ENCODE data around the gene DUSP21.
"Not testable (repeated sequence)": the region's sequence is repeated elsewhere in the genome, so short reads cannot be mapped to it uniquely, and the experiment has no call there.

The DUSP21 gene

DNA sequence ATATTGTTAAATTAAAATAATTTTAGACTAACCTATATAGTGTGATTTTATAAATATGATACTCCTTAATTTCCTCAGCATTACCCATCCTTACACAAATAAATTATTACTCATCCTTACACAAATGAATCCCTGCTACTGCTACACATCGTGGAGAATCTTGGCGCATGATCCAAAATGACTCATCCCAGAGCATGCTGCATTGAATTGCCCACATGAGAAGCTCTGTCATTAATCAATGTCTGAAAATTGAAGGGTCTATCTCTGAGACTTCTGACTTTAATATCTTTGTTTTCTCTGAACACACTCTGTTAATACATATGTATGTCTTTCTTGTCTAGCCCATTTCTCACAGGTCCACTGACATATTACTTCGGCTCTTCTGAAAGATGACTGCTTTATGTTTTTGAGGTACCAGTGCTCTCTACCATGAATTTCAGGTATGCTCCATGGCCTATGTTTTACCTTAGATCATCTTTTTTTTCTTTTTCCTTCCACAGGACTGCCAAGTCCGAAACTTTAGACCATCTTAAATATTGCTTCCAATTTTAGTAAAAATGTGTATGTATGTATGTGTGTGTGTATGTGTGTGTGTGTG is 15.7 kb upstream of the DUSP21 start:
- TF ChIP-seq, protein P1, sequence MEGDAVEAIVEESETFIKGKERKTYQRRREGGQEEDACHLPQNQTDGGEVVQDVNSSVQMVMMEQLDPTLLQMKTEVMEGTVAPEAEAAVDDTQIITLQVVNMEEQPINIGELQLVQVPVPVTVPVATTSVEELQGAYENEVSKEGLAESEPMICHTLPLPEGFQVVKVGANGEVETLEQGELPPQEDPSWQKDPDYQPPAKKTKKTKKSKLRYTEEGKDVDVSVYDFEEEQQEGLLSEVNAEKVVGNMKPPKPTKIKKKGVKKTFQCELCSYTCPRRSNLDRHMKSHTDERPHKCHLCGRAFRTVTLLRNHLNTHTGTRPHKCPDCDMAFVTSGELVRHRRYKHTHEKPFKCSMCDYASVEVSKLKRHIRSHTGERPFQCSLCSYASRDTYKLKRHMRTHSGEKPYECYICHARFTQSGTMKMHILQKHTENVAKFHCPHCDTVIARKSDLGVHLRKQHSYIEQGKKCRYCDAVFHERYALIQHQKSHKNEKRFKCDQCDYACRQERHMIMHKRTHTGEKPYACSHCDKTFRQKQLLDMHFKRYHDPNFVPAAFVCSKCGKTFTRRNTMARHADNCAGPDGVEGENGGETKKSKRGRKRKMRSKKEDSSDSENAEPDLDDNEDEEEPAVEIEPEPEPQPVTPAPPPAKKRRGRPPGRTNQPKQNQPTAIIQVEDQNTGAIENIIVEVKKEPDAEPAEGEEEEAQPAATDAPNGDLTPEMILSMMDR (IDR thresholded peaks at IDR 0.05; ENCODE audit: insufficient read depth, missing control alignments): no peak
- no peak for FAIRE-seq

DNA sequence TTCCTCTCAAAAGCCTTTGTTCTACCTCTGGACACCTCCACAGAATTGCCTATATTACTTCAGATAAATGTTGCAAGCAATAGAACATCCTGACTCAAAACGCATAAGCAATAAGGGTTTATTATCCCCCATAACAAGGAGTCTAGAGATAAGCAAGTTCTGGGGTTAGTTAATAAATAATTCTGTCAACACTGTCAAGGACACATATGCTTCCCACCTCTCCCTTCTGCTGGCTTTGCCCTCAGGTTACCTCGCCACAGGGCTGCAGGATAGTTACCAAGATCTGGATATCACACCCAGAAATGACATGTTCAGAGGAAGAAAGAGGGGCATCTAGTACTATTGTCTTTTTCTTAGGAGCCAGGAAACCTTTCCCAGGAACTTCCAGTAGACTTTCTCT is 14.0 kb upstream of the DUSP21 start:
- FAIRE-seq: no peak
- TF ChIP-seq, protein P1 (IDR thresholded peaks at IDR 0.05; ENCODE audit: insufficient read depth, missing control alignments): no peak
- DNase-seq (ENCODE audit: insufficient read length, low spot score): no peak

More for the DNA sequence above, 15.7 kb upstream of the DUSP21 start:
- no peak for DNase-seq (ENCODE audit: insufficient read length, low spot score)

DNA sequence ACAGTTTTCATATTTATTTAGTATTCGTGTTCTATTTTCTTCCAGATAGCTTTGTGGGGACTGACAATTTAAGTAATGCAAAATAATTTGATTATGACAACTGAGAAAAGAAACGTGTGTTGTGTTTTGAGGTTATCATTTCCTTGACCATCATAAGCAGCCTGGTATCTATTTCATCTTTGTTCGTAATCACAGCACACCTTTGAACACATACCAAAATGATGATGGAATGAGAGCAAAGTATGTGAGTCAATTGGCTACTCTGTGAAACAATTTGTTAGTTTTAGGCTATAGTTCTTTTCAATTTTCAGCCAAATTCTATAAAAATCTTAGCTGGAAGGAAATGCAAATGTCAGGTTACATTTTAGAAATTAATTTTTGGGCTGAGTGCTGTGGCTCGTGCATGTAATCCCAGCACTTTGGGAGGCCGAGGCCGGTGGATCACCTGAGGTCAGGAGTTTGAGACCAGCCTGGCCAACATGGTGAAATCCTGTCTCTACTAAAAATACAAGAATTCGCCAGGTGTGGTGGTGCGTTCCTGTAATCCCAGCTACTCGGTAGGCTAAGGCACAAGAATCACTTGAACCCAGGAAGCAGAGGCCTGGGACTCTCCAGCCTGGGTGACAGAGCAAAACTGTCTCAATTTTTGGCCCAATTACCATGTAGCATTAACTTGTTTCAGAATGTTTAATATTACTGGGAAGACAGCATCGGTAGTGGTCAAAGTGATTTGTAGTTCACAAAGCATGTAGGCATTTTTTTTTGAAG is 1.1 kb upstream of the DUSP21 start:
- no peak for DNase-seq (ENCODE audit: insufficient read length, low spot score)
- FAIRE-seq: peak; percentile 61
- TF ChIP-seq, protein P1 (IDR thresholded peaks at IDR 0.05; ENCODE audit: insufficient read depth, missing control alignments): no peak

DNA sequence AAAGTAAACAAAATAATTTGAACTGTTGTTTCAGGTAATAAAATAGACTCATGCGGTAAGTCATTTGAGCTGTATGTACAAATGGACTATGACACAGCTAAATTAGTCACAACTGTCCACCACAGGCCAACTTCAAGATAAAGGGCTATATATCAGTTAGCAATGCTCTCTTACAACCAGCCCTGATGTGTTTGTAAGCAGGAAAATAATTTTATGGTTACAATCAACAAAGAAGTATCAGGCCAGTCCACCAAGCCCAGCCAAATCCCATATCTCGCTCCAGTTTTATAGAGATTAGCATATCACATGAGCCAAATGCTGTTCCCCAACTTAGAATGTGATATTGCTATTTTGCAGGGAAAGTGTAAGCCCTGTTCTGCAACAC is 511 bp upstream of the DUSP21 start:
- TF ChIP-seq, protein P1 (IDR thresholded peaks at IDR 0.05; ENCODE audit: insufficient read depth, missing control alignments): no peak
- DNase-seq (ENCODE audit: insufficient read length, low spot score): no peak
- no peak for FAIRE-seq

DNA sequence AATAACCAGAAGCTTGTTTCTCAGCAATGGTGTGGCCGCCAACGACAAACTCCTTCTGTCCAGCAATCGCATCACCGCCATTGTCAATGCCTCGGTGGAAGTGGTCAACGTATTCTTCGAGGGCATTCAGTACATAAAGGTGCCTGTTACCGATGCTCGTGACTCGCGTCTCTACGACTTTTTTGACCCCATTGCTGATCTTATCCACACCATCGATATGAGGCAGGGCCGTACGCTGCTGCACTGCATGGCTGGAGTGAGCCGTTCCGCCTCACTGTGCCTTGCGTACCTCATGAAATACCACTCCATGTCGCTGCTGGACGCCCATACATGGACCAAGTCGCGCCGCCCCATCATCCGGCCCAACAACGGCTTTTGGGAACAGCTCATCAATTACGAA is 383 bp downstream of the DUSP21 start:
- TF ChIP-seq, protein P1 (IDR thresholded peaks at IDR 0.05; ENCODE audit: insufficient read depth, missing control alignments): no peak
- DNase-seq (ENCODE audit: insufficient read length, low spot score) (no peak), FAIRE-seq (no peak)

DNA sequence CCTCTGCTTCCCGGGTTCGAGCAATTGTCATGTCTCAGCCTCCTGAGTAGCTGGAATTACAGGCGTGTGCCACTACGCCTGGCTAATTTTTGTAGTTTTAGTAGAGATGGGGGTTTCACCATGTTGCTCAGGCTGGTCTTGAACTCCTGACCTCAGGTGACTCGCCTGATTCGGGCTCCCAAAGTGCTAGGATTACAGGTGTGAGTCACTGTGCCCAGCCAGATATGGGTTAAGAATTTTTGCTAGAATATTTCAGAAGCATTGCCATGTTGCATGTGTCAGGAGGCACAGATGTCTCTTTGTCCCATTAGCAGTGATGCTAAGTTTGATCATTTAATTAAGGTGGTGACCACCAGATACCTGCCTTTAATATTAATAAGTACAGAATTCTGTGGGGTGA is 7.1 kb downstream of the DUSP21 start:
- not testable (repeated sequence) for FAIRE-seq; DNase-seq (ENCODE audit: insufficient read length, low spot score)

DNA sequence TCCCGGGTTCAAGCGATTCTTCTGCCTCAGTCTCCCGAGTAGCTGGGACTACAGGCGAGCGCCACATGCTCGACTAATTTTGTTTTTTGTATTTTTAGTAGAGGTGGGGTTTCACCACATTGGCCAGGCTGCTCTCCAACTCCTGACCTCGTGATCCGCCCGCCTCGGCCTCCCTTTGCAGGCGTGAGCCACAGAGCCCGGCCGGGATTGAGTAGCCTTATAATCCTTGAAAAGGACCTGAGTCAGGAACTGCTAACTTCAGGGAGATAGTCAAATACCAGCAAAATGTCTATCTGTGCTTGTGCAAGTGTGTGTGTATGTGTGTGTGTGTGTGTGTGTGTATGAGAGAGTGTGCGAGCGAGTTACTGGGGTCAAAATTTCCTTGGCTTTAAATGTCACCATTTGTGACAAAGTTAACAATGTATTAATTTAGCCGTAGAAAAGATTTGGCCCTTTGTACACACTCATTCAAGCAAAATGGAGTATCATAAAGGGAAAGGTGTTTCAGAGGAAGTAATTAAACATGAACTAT is 27.4 kb downstream of the DUSP21 start:
- TF ChIP-seq, protein P1 (IDR thresholded peaks at IDR 0.05; ENCODE audit: insufficient read depth, missing control alignments): no peak
- FAIRE-seq (no peak), DNase-seq (ENCODE audit: insufficient read length, low spot score) (no peak)

Data from D721Med (cell line).